H9 (cell line): ENCODE data around the gene SSH3. TPM values are rescaled to one million over a fixed set of nuclear protein-coding genes. Genes with fewer than 3 reads are reported as not detected.

Experiments
- DNase-seq: peaks from one replicate; pipeline ENCODE4 v3.0.0-alpha.2; 2017
- H2AFZ ChIP-seq: one replicate; pipeline ENCODE4 v1.6.1; 2013; ENCODE audit warnings: mild to moderate bottlenecking, low read length, control low read depth, moderate library complexity
- H2AK5ac ChIP-seq: 2 replicates; pipeline ENCODE4 v1.6.1; 2013; ENCODE audit warnings: low read length, control low read depth, mixed read lengths; ENCODE audit not compliant: insufficient read length
- H2BK120ac ChIP-seq: one replicate; pipeline ENCODE4 v1.6.1; 2013; ENCODE audit warnings: low read depth, mild to moderate bottlenecking, low read length, control low read depth, inconsistent platforms; ENCODE audit not compliant: poor library complexity, severe bottlenecking
- H2BK12ac ChIP-seq: 2 replicates; pipeline ENCODE4 v1.6.1; 2013; ENCODE audit warnings: low read length, control low read depth, mixed read lengths, low read depth; ENCODE audit not compliant: insufficient read length
- H2BK15ac ChIP-seq: 2 replicates; pipeline ENCODE4 v1.6.1; 2013; ENCODE audit warnings: low read depth, low read length, control low read depth
- H2BK20ac ChIP-seq: one replicate; pipeline ENCODE4 v1.6.1; 2013; ENCODE audit warnings: low read depth, mild to moderate bottlenecking, low read length, control low read depth, inconsistent platforms; ENCODE audit not compliant: poor library complexity, severe bottlenecking
- H2BK5ac ChIP-seq: 2 replicates; pipeline ENCODE4 v1.6.1; 2013; ENCODE audit warnings: low read length, control low read depth, mixed read lengths; ENCODE audit not compliant: insufficient read length
- H3K14ac ChIP-seq: 2 replicates; pipeline ENCODE4 v1.6.1; 2013; ENCODE audit warnings: low read length, control low read depth; ENCODE audit not compliant: insufficient read depth
- H3K18ac ChIP-seq: 2 replicates; pipeline ENCODE4 v1.6.1; 2013; ENCODE audit warnings: low read depth, mild to moderate bottlenecking, mixed read lengths, low read length, control low read depth; ENCODE audit not compliant: insufficient read length
- H3K23ac ChIP-seq: 2 replicates; pipeline ENCODE4 v1.6.1; 2013; ENCODE audit warnings: low read length, control low read depth, mixed read lengths, low read depth; ENCODE audit not compliant: insufficient read length
- H3K23me2 ChIP-seq: 2 replicates; pipeline ENCODE4 v1.6.1; 2013; ENCODE audit warnings: low read depth, mild to moderate bottlenecking, mixed read lengths, low read length, control low read depth; ENCODE audit not compliant: insufficient read length, poor library complexity, severe bottlenecking
- H3K27ac ChIP-seq: 2 replicates; pipeline ENCODE4 v1.5.1; 2013; ENCODE audit warnings: low read length, control low read depth, mixed read lengths, low read depth; ENCODE audit not compliant: insufficient read length
- H3K27me3 ChIP-seq: 2 replicates; pipeline ENCODE4 v1.6.1; 2013; ENCODE audit warnings: low read length, control low read depth, inconsistent platforms; ENCODE audit not compliant: insufficient read depth
- H3K4ac ChIP-seq: 2 replicates; pipeline ENCODE4 v1.6.1; 2013; ENCODE audit warnings: low read depth, mild to moderate bottlenecking, control low read depth, inconsistent platforms, low read length, moderate library complexity
- H3K4me1 ChIP-seq: 2 replicates; pipeline ENCODE4 v1.6.1; 2013; ENCODE audit warnings: low read length, control low read depth, inconsistent platforms; ENCODE audit not compliant: insufficient read depth
- H3K4me2 ChIP-seq: 2 replicates; pipeline ENCODE4 v1.6.1; 2013; ENCODE audit warnings: low read length, control low read depth, mixed read lengths; ENCODE audit not compliant: insufficient read length, insufficient read depth
- H3K56ac ChIP-seq: 2 replicates; pipeline ENCODE4 v1.6.1; 2013; ENCODE audit warnings: low read depth, mild to moderate bottlenecking, mixed read lengths, low read length, control low read depth; ENCODE audit not compliant: insufficient read length
- H3K79me1 ChIP-seq: 2 replicates; pipeline ENCODE4 v1.6.1; 2013; ENCODE audit warnings: low read depth, mild to moderate bottlenecking, moderate library complexity, low read length, control low read depth, inconsistent platforms; ENCODE audit not compliant: insufficient read depth, poor library complexity, severe bottlenecking
- H3K79me2 ChIP-seq: 2 replicates; pipeline ENCODE4 v1.6.1; 2013; ENCODE audit warnings: low read length, control low read depth, inconsistent platforms; ENCODE audit not compliant: insufficient read depth
- H3K9ac ChIP-seq: 2 replicates; pipeline ENCODE4 v1.6.1; 2013; ENCODE audit warnings: low read length, control low read depth, mixed read lengths; ENCODE audit not compliant: insufficient read length; ENCODE audit errors: extremely low read depth
- H3K9me3 ChIP-seq: one replicate; pipeline ENCODE4 v1.6.1; 2013; ENCODE audit warnings: low read depth, low read length, inconsistent platforms; ENCODE audit not compliant: control insufficient read depth
- H3T11ph ChIP-seq: one replicate; pipeline ENCODE4 v1.6.1; 2013; ENCODE audit warnings: mild to moderate bottlenecking, low read length, control low read depth, inconsistent platforms
- H4K20me1 ChIP-seq: one replicate; pipeline ENCODE4 v1.6.1; 2013; ENCODE audit not compliant: control insufficient read depth, insufficient read length, insufficient read depth
- H4K5ac ChIP-seq: 2 replicates; pipeline ENCODE4 v1.6.1; 2013; ENCODE audit warnings: low read depth, mild to moderate bottlenecking, mixed read lengths, low read length, control low read depth; ENCODE audit not compliant: insufficient read length
- H4K8ac ChIP-seq: replicated peaks from 2 replicates; pipeline ENCODE4 v1.6.1; 2013; ENCODE audit warnings: low read length, control low read depth, mixed read lengths, low read depth; ENCODE audit not compliant: insufficient read length
- H4K91ac ChIP-seq: 2 replicates; pipeline ENCODE4 v1.6.1; 2013; ENCODE audit warnings: low read depth, mild to moderate bottlenecking, moderate library complexity, mixed read lengths, low read length, control low read depth; ENCODE audit not compliant: insufficient read length
- H3K27ac Mint-ChIP-seq, 3 experiments: 2 replicates in 2 of 3; 3 replicates in 1 of 3; pipeline ENCODE4 v1.8.0; 2020 to 2021; ENCODE audit warnings: mixed read lengths in 3 of 3, mild to moderate bottlenecking in 1 of 3, moderate library complexity in 1 of 3
- H3K27me3 Mint-ChIP-seq: 2 replicates; pipeline ENCODE4 v1.8.0; 2021; ENCODE audit warnings: low read depth, mild to moderate bottlenecking, moderate library complexity, mixed read lengths
- H3K36me3 Mint-ChIP-seq, 3 experiments: 2 replicates in 2 of 3; 3 replicates in 1 of 3; pipeline ENCODE4 v1.8.0; 2020 to 2021; ENCODE audit warnings: low read depth in 3 of 3, mixed read lengths in 3 of 3; ENCODE audit not compliant: insufficient read depth in 1 of 3
- H3K4me1 Mint-ChIP-seq, 2 experiments: 2 replicates each; pipeline ENCODE4 v1.8.0; 2020; ENCODE audit warnings: mixed read lengths in 2 of 2
- H3K4me3 Mint-ChIP-seq, 2 experiments: 2 replicates in 1 of 2; 3 replicates in 1 of 2; pipeline ENCODE4 v1.8.0; 2020 to 2021; ENCODE audit warnings: mild to moderate bottlenecking in 2 of 2, mixed read lengths in 2 of 2, moderate library complexity in 1 of 2
- H3K9me3 Mint-ChIP-seq, 2 experiments: 2 replicates in 1 of 2; 3 replicates in 1 of 2; pipeline ENCODE4 v1.8.0; 2020; ENCODE audit warnings: mild to moderate bottlenecking in 2 of 2, mixed read lengths in 2 of 2, moderate library complexity in 1 of 2
- WGBS: extraction: QIAGEN DNeasy Blood & Tissue Kit; methylation state at CpG from one replicate; pipeline ENCODE4 v1.1.7; 2013; ENCODE audit warnings: missing lambda C conversion rate, low lambda C conversion rate, mixed read lengths; ENCODE audit not compliant: insufficient read length; ENCODE audit errors: extremely low coverage; 5-methylcytosine and 5-hydroxymethylcytosine counted together
- total RNA-seq: library from RNA; stranded (reverse); gene quantifications from 2 replicates; pipeline ENCODE4 v1.2.1, GENCODE V29; 2021
- TF ChIP-seq, protein P1 (sequence below): fragments of 200-600 bp; sonication (generic); conservative IDR thresholded peaks from 3 replicates; pipeline ENCODE4 v1.8.0; 2021; ENCODE audit warnings: antibody characterized with exemption, mild to moderate bottlenecking

SSH3 gene
- total RNA-seq, 1 experiment from 2014 or later: 42.2 TPM

DNA sequence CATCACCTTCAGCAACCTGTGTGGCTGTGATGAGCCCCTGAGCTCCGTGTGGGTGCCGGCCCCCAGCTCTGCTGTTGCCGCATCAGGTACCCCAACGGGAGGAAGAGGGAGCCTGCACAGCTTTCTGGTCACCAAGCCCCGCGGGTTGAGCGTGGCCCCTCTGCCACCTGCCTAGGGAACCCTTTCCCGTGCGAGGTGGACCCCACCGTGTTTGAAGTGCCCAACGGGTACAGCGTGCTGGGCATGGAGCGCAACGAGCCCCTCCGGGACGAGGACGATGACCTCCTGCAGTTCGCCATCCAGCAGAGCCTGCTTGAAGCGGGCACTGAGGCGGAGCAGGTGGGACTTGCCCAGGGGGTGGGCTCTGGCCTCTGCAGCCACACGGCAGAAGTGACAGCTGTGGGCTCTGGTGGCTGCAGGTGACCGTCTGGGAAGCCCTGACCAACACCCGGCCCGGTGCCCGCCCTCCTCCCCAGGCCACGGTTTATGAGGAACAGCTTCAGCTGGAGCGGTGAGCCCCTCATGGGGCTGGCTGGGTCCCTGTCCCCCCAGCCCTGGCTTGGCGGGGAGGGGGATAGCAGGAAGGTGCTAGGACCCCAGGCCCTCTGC, 1.9 kb upstream of the SSH3 start:
- no peak for DNase-seq
- peaks cover 16% of the 10 kb centered on the region for H3K23me2 ChIP-seq
- H3T11ph ChIP-seq: no peak overlapping the region
- H3K4me1 Mint-ChIP-seq: peaks cover 11 to 16% of the 10 kb centered on the region in 2 experiments
- no peak overlapping the region for H2AFZ ChIP-seq
- H3K27me3 ChIP-seq: no peaks in the 10 kb centered on the region
- no peak overlapping the region for H3K27ac ChIP-seq
- WGBS: no CpG with 5 or more reads among the region's 28 CpGs
- H3K79me1 ChIP-seq: no peaks in the 10 kb centered on the region
- H4K5ac ChIP-seq: no peak overlapping the region
- H3K4me3 Mint-ChIP-seq: no peak overlapping the region
- H2BK15ac ChIP-seq: no peak overlapping the region
- peaks cover 4 to 5% of the 10 kb centered on the region in 2 experiments; a peak in 4 of 5 replicates for H3K9me3 Mint-ChIP-seq
- no peak overlapping the region for H2BK12ac ChIP-seq
- no peak overlapping the region for H3K27ac Mint-ChIP-seq
- TF ChIP-seq, protein P1, sequence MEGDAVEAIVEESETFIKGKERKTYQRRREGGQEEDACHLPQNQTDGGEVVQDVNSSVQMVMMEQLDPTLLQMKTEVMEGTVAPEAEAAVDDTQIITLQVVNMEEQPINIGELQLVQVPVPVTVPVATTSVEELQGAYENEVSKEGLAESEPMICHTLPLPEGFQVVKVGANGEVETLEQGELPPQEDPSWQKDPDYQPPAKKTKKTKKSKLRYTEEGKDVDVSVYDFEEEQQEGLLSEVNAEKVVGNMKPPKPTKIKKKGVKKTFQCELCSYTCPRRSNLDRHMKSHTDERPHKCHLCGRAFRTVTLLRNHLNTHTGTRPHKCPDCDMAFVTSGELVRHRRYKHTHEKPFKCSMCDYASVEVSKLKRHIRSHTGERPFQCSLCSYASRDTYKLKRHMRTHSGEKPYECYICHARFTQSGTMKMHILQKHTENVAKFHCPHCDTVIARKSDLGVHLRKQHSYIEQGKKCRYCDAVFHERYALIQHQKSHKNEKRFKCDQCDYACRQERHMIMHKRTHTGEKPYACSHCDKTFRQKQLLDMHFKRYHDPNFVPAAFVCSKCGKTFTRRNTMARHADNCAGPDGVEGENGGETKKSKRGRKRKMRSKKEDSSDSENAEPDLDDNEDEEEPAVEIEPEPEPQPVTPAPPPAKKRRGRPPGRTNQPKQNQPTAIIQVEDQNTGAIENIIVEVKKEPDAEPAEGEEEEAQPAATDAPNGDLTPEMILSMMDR: no peak
- H3K79me2 ChIP-seq: no peaks in the 10 kb centered on the region
- H3K18ac ChIP-seq: no peak overlapping the region
- no peak overlapping the region for H3K4ac ChIP-seq
- no peak overlapping the region for H2AK5ac ChIP-seq
- H4K91ac ChIP-seq: no peak overlapping the region
- no peak overlapping the region for H2BK120ac ChIP-seq
- peaks cover 7 to 38% (median 22%) of the 10 kb centered on the region in 3 experiments for H3K36me3 Mint-ChIP-seq
- no peak overlapping the region for H4K8ac ChIP-seq
- H3K56ac ChIP-seq: no peak overlapping the region
- H3K4me2 ChIP-seq: peak overlapping the region; percentile 65
- H3K9ac ChIP-seq: no peak overlapping the region
- H4K20me1 ChIP-seq: no peaks in the 10 kb centered on the region
- H2BK20ac ChIP-seq: no peak overlapping the region
- H3K4me1 ChIP-seq: no peaks in the 10 kb centered on the region
- H3K27me3 Mint-ChIP-seq: peaks cover 6% of the 10 kb centered on the region
- H3K9me3 ChIP-seq: no peaks in the 10 kb centered on the region
- H3K23ac ChIP-seq: no peak overlapping the region
- no peak overlapping the region for H2BK5ac ChIP-seq
- H3K14ac ChIP-seq: no peak overlapping the region; the same call in 1 of the 2 replicates
